Measurements from ENCODE around the gene BMAL2. TPM values are rescaled to one million over a fixed set of nuclear protein-coding genes. Genes with fewer than 3 reads are reported as not detected.

Gene BMAL2
- polyA plus RNA-seq, 2 of the 4 experiments (the other 2 are of a cell fraction) = 13.5 to 23.1 TPM

- no peak for DNase-seq (ENCODE audit: low read depth in 1 of 2, low spot score in 1 of 2)
- Histone ChIP-seq H3K4me3 (peak overlapping the region; percentile 77), H3K9me3 (no peaks in the 10 kb centered on the region), H3K4me1 (peaks cover 43% of the 10 kb centered on the region), H3K4me2 (peak overlapping the region; percentile 92), H3K27ac (peak overlapping the region; percentile 70 to 92)
- FAIRE-seq = no peak
- WGBS (ENCODE audit: missing lambda C conversion rate) = 19% methylated on average over 3 of the region's 3 CpGs
- ATAC-seq = peak; percentile 4 to 20; a peak in 4 of 6 replicates
- ChIA-PET CTCF (interaction anchor here (0.9 to 1.2 kb wide), 3 partner anchors 10 to 315 kb away, joined by 3 read pairs; no protein-coding TSS in a partner anchor), POLR2A (interaction anchor here (0.7 to 1.3 kb wide), 3 partner anchors 12 to 192 kb away, joined by 4 to 7 read pairs (median 5); partner anchors contain the start of gene PPFIBP1)
- no peak for TF ChIP-seq RNF2 (IDR thresholded peaks at IDR 0.05; ENCODE audit: borderline replicate concordance, low read depth)
- TF ChIP-seq FOSB (CRISPR knock-in tag; IDR thresholded peaks at IDR 0.05) = no peak
- TF ChIP-seq HEYL (CRISPR knock-in tag; IDR thresholded peaks at IDR 0.05) = no peak
- TF ChIP-seq ZNF302 (CRISPR knock-in tag; IDR thresholded peaks at IDR 0.05) = no peak
- TF ChIP-seq CHD4 (IDR thresholded peaks at IDR 0.05; ENCODE audit: borderline replicate concordance) = no peak
- TF ChIP-seq JUNB (IDR thresholded peaks at IDR 0.05) = no peak
- TF ChIP-seq, protein P1, sequence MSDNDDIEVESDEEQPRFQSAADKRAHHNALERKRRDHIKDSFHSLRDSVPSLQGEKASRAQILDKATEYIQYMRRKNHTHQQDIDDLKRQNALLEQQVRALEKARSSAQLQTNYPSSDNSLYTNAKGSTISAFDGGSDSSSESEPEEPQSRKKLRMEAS (IDR thresholded peaks at IDR 0.05) = no peak
- TF ChIP-seq HMGXB4 (CRISPR knock-in tag; IDR thresholded peaks at IDR 0.05; ENCODE audit: borderline replicate concordance) = no peak
- TF ChIP-seq RARB (CRISPR knock-in tag; IDR thresholded peaks at IDR 0.05) = no peak
- TF ChIP-seq RCOR1 (IDR thresholded peaks at IDR 0.05; ENCODE audit: low read depth, low read length) = no peak
- TF ChIP-seq, protein P2, sequence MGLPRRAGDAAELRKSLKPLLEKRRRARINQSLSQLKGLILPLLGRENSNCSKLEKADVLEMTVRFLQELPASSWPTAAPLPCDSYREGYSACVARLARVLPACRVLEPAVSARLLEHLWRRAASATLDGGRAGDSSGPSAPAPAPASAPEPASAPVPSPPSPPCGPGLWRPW (IDR thresholded peaks at IDR 0.05) = no peak
- TF ChIP-seq JUN (IDR thresholded peaks at IDR 0.05) = no peak
- TF ChIP-seq EHF (CRISPR knock-in tag; IDR thresholded peaks at IDR 0.05) = no peak
- no peak for TF ChIP-seq ZFP36 (IDR thresholded peaks at IDR 0.05; ENCODE audit: borderline replicate concordance, partially characterized antibody)
- TF ChIP-seq FOSL2 (IDR thresholded peaks at IDR 0.05) = no peak
- TF ChIP-seq FOSL2 (CRISPR knock-in tag; IDR thresholded peaks at IDR 0.05) = no peak
- TF ChIP-seq TFCP2L1 (CRISPR knock-in tag; IDR thresholded peaks at IDR 0.05) = no peak
- TF ChIP-seq GATA3 (IDR thresholded peaks at IDR 0.05; ENCODE audit: borderline replicate concordance) = no peak
- TF ChIP-seq KDM1A (IDR thresholded peaks at IDR 0.05; ENCODE audit: low read depth) = no peak
- TF ChIP-seq TP53 (CRISPR knock-in tag; IDR thresholded peaks at IDR 0.05) = no peak
- no peak for TF ChIP-seq POLR2A (IDR thresholded peaks at IDR 0.05; ENCODE audit: low read length)
These were observed 710 bp upstream of the BMAL2 start for GRCh38 chr12:27331927-27332324.

DNA sequence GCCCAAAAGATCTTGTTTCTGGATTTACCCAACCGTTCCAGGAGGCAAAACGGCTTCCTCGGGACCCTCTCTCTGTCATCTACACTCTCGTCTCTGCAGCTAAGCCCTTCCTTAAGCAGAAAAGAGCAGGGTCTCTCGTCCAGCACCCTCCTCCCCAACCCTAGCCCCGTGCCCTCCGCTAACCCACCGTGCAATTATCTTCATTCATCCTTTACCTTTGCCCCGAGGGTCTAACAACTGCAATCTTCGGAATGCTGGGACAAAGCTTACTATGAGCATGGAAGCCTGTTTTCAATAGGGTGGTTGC is 276 bp upstream of the BMAL2 start:
- DNase-seq (ENCODE audit: low read depth in 1 of 2, low spot score in 1 of 2) (no peak), FAIRE-seq (no peak), ATAC-seq (peak in 1 of 2 experiments; percentile 7; a peak in 3 of 6 replicates)
- Histone ChIP-seq H3K27ac (peak overlapping the region; percentile 70 to 92), H3K4me1 (peaks cover 43% of the 10 kb centered on the region), H3K9me3 (no peaks in the 10 kb centered on the region), H3K4me2 (peak overlapping the region; percentile 92), H3K4me3 (peak overlapping the region; percentile 77)
- CTCF ChIA-PET = interaction anchor here (0.9 to 1.2 kb wide), 2 partner anchors 13 to 316 kb away, joined by 3 read pairs; no protein-coding TSS in a partner anchor
- POLR2A ChIA-PET = interaction anchor here (1.2 to 1.9 kb wide), 3 partner anchors 11 to 310 kb away, joined by 3 to 8 read pairs (median 4); partner anchors contain the start of gene MED21
- TF ChIP-seq RCOR1 (IDR thresholded peaks at IDR 0.05; ENCODE audit: low read depth, low read length) (no peak), MAZ (IDR thresholded peaks at IDR 0.05; ENCODE audit: borderline replicate concordance, low read depth, low read length) (no peak), NFE2L2 (conservative IDR thresholded peaks at IDR 0.05; ENCODE audit: low read length) (no peak), POLR2A (IDR thresholded peaks at IDR 0.05; ENCODE audit: low read length) (no peak)
- 19% methylated on average over 10 of the region's 10 CpGs for WGBS (ENCODE audit: missing lambda C conversion rate)
